ENCODE measurements around the gene ALDH4A1.

GRCh38 chr1:18912550-18912949 lies 10.2 kb upstream of the ALDH4A1 start:
- TF ChIP-seq CTCF (conservative IDR thresholded peaks at IDR 0.05; ENCODE audit: low read depth, low read length) = no peak
- TF ChIP-seq BHLHE40 (IDR thresholded peaks at IDR 0.05; ENCODE audit: low read depth, low read length) = no peak
- no peak for TF ChIP-seq FOS (IDR thresholded peaks at IDR 0.05; ENCODE audit: low read depth, low read length)
- TF ChIP-seq ELK1 (IDR thresholded peaks at IDR 0.05; ENCODE audit: borderline replicate concordance, low read depth, low read length) = no peak
- TF ChIP-seq POLR2A (IDR thresholded peaks at IDR 0.05; ENCODE audit: low read depth, low read length) = no peak
- no peak for TF ChIP-seq RAD21 (IDR thresholded peaks at IDR 0.05; ENCODE audit: low read length)
- no peak for TF ChIP-seq MAZ (IDR thresholded peaks at IDR 0.05; ENCODE audit: borderline replicate concordance, low read depth, low read length)
- TF ChIP-seq CEBPB (IDR thresholded peaks at IDR 0.05; ENCODE audit: low read depth, low read length) = no peak
- TF ChIP-seq MAFK (IDR thresholded peaks at IDR 0.05; ENCODE audit: low read depth, low read length) = no peak
- no peak for TF ChIP-seq SMC3 (IDR thresholded peaks at IDR 0.05; ENCODE audit: low read depth, low read length)
- no peak for TF ChIP-seq MXI1 (IDR thresholded peaks at IDR 0.05; ENCODE audit: borderline replicate concordance, low read depth, low read length)
- TF ChIP-seq NFE2L2 (IDR thresholded peaks at IDR 0.05; ENCODE audit: low read depth, low read length) = no peak
